Karpas-422 (cell line): ENCODE measurements around the gene GPN2. TPM values are rescaled to one million over a fixed set of nuclear protein-coding genes. Genes with fewer than 3 reads are reported as not detected.

Source experiments
- DNase-seq: peaks from one replicate; pipeline ENCODE4 v3.0.0-alpha.2; 2015
- H2AFZ ChIP-seq: fragments of 200-600 bp; sonication (generic); 2 replicates; pipeline ENCODE4 v1.6.1; 2014; ENCODE audit warnings: antibody characterized with exemption, low read length, mixed read lengths
- H3K27ac ChIP-seq: fragments of 200-600 bp; sonication (generic); 2 replicates; pipeline ENCODE4 v1.5.1; 2014; ENCODE audit warnings: mild to moderate bottlenecking, low read length, moderate library complexity
- H3K27me3 ChIP-seq: fragments of 200-600 bp; sonication (generic); 2 replicates; pipeline ENCODE4 v1.6.1; 2014; ENCODE audit warnings: low read length, mixed read lengths
- H3K36me3 ChIP-seq: fragments of 200-600 bp; sonication (generic); 2 replicates; pipeline ENCODE4 v1.6.1; 2014; ENCODE audit warnings: low read length, mixed read lengths; ENCODE audit not compliant: insufficient read depth
- H3K4me1 ChIP-seq: fragments of 200-600 bp; sonication (generic); 2 replicates; pipeline ENCODE4 v1.6.1; 2014; ENCODE audit warnings: mild to moderate bottlenecking, low read length, mixed read lengths
- H3K4me2 ChIP-seq: fragments of 200-600 bp; sonication (generic); 2 replicates; pipeline ENCODE4 v1.6.1; 2014; ENCODE audit warnings: low read length, low read depth, mild to moderate bottlenecking; ENCODE audit not compliant: poor library complexity, severe bottlenecking
- H3K4me3 ChIP-seq: fragments of 200-600 bp; sonication (generic); 2 replicates; pipeline ENCODE4 v1.5.1; 2014; ENCODE audit warnings: mild to moderate bottlenecking, antibody characterized with exemption, low read length, mixed read lengths
- H3K79me2 ChIP-seq: fragments of 200-600 bp; sonication (generic); 2 replicates; pipeline ENCODE4 v1.6.1; 2014; ENCODE audit warnings: mild to moderate bottlenecking, low read length, mixed read lengths
- H3K9ac ChIP-seq: fragments of 200-600 bp; sonication (generic); 2 replicates; pipeline ENCODE4 v1.6.0; 2014; ENCODE audit warnings: low read length
- H3K9me2 ChIP-seq: fragments of 200-600 bp; sonication (generic), shearing (Covaris generic); replicated peaks from 2 replicates; pipeline ENCODE4 v1.6.0; 2014; ENCODE audit warnings: mild to moderate bottlenecking, low read length, moderate library complexity; ENCODE audit not compliant: insufficient read depth
- H3K9me3 ChIP-seq: fragments of 300-700, 200-600 bp; sonication (generic); 2 replicates; pipeline ENCODE4 v1.6.1; 2014; ENCODE audit warnings: low read length, mixed read lengths
- H4K20me1 ChIP-seq: fragments of 200-600 bp; sonication (generic); 2 replicates; pipeline ENCODE4 v1.6.1; 2014; ENCODE audit warnings: mild to moderate bottlenecking, antibody characterized with exemption, low read length, low read depth; ENCODE audit not compliant: insufficient read depth
- total RNA-seq: library from RNA; depleted of rRNA; stranded (reverse); fragments of >200 nt; shearing (Covaris generic); gene quantifications from 2 replicates; pipeline ENCODE4 v1.2.3, GENCODE V29; 2014; ENCODE audit warnings: low replicate concordance

The GPN2 gene
- total RNA-seq, 1 experiment from 2014 or later, result 33.3 TPM

DNA sequence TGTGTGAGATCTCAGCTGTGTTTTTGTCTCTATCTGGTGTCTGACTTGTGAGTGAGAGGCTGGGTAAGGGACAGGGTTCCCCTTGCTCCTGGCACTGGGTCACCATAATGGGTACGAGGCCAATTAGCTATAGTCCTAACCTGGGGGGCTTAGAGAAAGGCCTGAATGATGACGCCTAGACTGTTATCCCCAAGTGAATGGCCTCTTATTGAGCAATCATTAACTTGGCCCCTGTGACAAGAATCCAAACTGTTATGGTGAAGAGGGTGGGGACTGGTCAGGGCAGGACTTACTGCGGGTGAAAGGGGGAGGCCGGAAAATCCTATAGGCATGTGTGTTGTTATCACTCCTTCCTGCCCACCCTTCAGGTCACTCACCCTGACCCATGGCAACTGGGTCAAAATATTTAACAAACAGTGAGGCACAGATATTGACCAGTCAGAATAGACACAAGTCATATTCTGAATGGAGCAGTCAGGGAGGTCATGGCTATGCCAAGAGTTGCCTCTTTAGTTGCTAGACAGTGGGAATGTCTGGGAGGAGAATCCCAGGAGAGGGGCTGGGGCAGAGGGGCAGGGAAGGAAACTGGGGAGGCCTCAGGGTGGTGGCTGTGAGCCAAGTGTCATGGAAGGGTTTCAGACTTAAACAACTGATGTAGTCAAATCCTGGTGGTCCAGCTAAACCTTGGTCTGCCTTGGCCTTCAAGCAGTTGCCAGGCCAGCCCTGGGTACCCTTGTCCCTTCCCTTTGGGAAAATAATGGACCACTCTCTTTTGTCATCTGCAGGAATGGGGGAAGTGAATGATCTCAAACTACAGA is 20.5 kb upstream of the GPN2 start:
- Histone ChIP-seq H3K9ac (no peak overlapping the region), H3K36me3 (no peaks in the 10 kb centered on the region), H3K27ac (no peak overlapping the region), H3K9me2 (no peaks in the 10 kb centered on the region), H3K4me2 (no peak overlapping the region), H3K9me3 (no peaks in the 10 kb centered on the region), H3K4me3 (no peak overlapping the region), H3K27me3 (no peaks in the 10 kb centered on the region), H2AFZ (no peak overlapping the region), H3K79me2 (no peaks in the 10 kb centered on the region), H4K20me1 (no peaks in the 10 kb centered on the region), H3K4me1 (no peaks in the 10 kb centered on the region; the same call in 1 of the 2 replicates)
- DNase-seq, result no peak

DNA sequence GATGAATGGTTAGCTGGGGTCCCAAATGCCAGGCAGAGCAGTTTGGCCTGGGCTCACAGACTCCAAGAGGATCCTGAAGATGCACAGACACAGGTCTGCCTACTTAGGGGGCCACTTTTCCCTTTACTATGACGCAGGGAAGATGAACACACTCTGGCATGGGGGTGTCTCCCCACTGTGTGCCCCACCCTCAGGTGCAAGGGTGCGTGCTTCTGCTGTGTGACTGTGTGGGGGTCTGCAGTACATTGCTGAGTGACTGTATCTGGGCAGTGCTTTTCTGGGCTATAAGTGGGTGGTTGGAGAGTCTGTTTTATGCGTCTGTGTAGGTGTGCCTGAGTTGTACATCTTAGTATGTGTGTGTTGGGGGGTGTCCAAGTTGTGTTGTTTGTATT is 19.9 kb upstream of the GPN2 start:
- no peak overlapping the region for H2AFZ ChIP-seq

DNA sequence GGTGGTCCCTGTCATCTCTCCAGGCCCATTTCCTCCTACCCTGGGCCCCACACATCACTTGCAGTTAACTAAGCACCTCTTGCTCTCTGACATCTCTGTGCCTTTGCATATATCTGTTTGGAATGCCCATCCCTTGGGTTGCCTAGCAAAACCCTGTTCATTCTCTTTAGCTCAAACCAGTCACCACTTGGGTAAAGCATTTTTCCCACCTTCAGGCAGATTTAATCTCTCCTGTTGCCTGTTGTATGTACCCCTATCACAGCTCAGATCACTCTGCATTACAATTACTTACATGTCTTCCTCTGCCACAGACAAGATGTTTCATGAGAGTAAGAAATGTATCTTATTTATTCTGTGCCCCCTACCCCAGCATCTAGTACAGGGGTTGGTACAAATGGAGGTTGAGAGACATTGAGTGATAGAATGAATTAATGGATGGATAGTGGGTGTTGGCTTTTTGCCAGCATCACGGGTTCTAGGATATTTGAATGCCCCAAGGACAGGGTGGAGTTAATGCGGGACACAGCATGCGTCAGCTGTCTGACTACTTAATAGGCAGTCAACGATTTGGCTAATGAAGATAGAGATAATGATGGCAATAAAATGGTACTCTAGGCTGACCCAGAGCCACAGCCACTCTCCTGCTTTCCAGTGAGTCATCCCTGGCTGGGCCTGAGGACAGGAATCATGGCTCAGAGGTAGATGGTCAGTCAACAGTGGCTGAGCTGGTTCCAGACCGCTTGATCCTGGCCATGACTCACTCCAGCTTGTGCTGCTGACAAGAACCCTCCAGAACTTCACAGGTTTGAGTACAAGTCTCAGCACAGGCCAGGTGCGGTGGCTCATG is 17.2 kb upstream of the GPN2 start:
- Histone ChIP-seq H3K4me3 (no peak overlapping the region), H3K79me2 (no peaks in the 10 kb centered on the region), H3K27me3 (no peaks in the 10 kb centered on the region), H3K9me2 (no peaks in the 10 kb centered on the region), H4K20me1 (no peaks in the 10 kb centered on the region), H3K9me3 (no peaks in the 10 kb centered on the region), H2AFZ (no peak overlapping the region), H3K4me2 (no peak overlapping the region), H3K36me3 (no peaks in the 10 kb centered on the region), H3K27ac (no peak overlapping the region), H3K4me1 (no peaks in the 10 kb centered on the region), H3K9ac (no peak overlapping the region)
- DNase-seq, result no peak

More for the DNA sequence above, 19.9 kb upstream of the GPN2 start:
- Histone ChIP-seq H3K4me2 (no peak overlapping the region), H3K9ac (no peak overlapping the region), H3K4me3 (no peak overlapping the region), H3K27ac (no peak overlapping the region), H3K36me3 (no peaks in the 10 kb centered on the region), H4K20me1 (no peaks in the 10 kb centered on the region), H3K4me1 (no peaks in the 10 kb centered on the region; the same call in 1 of the 2 replicates), H3K79me2 (no peaks in the 10 kb centered on the region), H3K27me3 (no peaks in the 10 kb centered on the region), H3K9me2 (no peaks in the 10 kb centered on the region), H3K9me3 (no peaks in the 10 kb centered on the region)
- DNase-seq, result no peak

DNA sequence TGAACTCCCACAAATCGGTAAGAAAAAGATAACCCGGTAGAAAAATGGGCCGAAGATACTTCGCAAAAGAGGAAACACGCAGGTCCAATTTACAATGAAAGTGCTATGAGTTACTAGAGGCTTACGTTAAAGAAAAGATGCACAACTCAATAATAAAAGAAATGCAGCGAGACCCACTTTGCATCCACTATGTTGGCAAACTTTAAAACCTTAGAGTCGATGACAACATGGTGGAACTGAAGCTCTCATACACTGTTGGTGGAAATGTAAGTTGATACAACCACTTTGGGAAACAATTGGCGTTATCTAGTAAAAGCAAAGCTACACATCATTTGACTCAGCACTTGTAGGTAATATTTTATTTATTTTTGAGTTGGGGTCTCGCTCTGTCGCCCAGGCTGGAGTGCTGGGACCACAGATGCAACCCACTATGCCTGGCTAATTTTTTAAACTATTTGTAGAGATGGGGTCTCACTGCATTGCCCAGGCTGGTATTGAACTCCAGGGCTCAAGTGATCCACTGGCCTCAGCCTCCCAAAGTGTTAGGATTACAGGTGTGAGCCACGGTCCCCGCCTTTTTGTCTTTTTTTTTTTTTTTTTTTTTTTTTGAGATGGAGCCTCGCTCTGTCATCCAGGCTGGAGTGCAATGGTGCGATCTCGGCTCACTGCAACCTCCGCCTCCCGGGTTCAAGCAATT is 10.9 kb upstream of the GPN2 start:
- DNase-seq, result no peak
- H3K9me3 ChIP-seq, result no peaks in the 10 kb centered on the region
- peaks cover 32% of the 10 kb centered on the region for H3K79me2 ChIP-seq
- H3K27me3 ChIP-seq, result no peaks in the 10 kb centered on the region
- H3K4me3 ChIP-seq, result peak overlapping the region; percentile 81
- no peaks in the 10 kb centered on the region for H4K20me1 ChIP-seq
- H2AFZ ChIP-seq, result peak overlapping the region; percentile 85
- peak overlapping the region; percentile 78 for H3K4me2 ChIP-seq
- peaks cover 5% of the 10 kb centered on the region; the same call in 1 of the 2 replicates for H3K36me3 ChIP-seq
- H3K27ac ChIP-seq, result peak overlapping the region; percentile 30; the same call in 1 of the 2 replicates
- H3K9ac ChIP-seq, result peak overlapping the region; percentile 80
- H3K4me1 ChIP-seq, result peaks cover 18% of the 10 kb centered on the region
- H3K9me2 ChIP-seq, result no peaks in the 10 kb centered on the region

DNA sequence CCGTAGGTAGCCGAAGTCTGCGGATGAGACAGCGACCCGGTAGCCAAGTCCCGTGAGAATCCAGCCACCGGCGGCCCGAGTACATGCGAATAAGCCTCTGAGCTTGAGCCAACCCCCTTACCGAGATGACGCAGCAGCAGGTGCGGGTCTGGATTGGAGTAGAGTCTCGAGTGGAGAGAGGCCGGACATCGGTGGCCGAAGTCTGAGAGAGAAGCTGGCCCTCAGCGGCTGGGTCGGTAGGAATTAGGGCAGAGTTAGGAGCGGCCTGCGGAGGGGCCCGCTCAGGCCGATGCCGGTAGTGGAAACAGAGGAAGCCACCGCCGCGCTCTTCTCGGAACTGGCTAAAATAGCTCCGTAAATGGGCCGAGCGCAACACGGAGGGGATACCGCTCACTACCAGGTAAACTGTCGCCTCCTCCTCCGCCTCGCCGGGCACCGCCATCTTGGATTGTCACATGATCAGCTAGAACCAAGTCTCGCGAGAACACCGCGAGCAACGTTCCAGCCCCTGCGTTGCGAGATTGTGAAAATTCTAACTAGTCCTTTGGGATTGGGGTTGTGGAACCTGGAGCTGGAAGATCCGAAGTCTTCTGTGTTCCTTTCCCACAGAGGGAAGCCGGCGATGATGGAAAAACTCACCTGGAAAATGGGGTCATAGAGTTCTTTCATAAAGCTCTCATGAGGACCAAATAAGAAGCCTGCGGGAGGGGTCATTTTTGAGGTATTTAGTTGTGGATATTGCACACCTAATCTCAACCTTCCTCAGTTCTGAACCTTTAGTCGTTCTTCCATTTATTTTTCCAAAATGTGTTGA is 10.1 kb upstream of the GPN2 start, which contains the start of gene GPATCH3:
GPATCH3 (minus strand) TSS at position 467 of the 814 bp plus-strand sequence; CDS start at position 442, 25 bp downstream.
- H3K4me3 ChIP-seq, result peak within 1 kb of the TSS; percentile 81
- H4K20me1 ChIP-seq, result no peaks in the 10 kb centered on the region
- H3K9me3 ChIP-seq, result no peaks in the 10 kb centered on the region
- peak within 1 kb of the TSS; percentile 30 for H3K27ac ChIP-seq
- H2AFZ ChIP-seq, result peak within 1 kb of the TSS; percentile 85
- peak within 1 kb of the TSS; percentile 80 for H3K9ac ChIP-seq
- H3K4me2 ChIP-seq, result peak within 1 kb of the TSS; percentile 78
- no peaks in the 10 kb centered on the region for H3K27me3 ChIP-seq
- H3K79me2 ChIP-seq, result peaks cover 32% of the 10 kb centered on the region
- no peaks in the 10 kb centered on the region for H3K9me2 ChIP-seq
- peaks cover 5% of the 10 kb centered on the region; the same call in 1 of the 2 replicates for H3K36me3 ChIP-seq
- peak; percentile 96 for DNase-seq
- peaks cover 18% of the 10 kb centered on the region for H3K4me1 ChIP-seq

DNA sequence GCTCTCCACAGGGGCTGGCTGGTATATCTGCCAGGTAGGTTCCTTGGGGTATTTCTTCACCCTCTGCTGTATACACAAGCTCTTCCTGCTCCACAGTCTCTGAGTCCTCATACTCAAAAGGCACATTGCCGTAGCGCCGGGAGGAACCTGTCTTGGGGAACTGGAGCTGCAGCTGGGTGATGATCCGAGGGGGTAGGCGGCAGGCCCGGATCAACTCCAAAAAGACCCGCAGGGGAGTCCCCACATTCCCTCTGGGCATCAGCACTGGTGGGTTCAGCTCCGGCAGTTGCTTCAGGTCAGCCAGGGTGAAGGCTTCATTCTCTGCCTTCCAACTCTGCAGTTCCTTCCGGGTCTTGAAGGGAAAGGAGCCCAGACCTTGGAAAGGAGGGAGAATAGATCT is 7.3 kb upstream of the GPN2 start:
- H3K27me3 ChIP-seq, result no peaks in the 10 kb centered on the region
- peaks cover 5% of the 10 kb centered on the region; the same call in 1 of the 2 replicates for H3K36me3 ChIP-seq
- H3K4me2 ChIP-seq, result no peak overlapping the region
- no peak overlapping the region for H3K27ac ChIP-seq
- no peak for DNase-seq
- no peak overlapping the region for H3K4me3 ChIP-seq
- no peaks in the 10 kb centered on the region for H3K9me2 ChIP-seq
- no peak overlapping the region for H2AFZ ChIP-seq
- peaks cover 18% of the 10 kb centered on the region for H3K4me1 ChIP-seq
- H4K20me1 ChIP-seq, result no peaks in the 10 kb centered on the region
- H3K9me3 ChIP-seq, result no peaks in the 10 kb centered on the region
- H3K9ac ChIP-seq, result no peak overlapping the region
- H3K79me2 ChIP-seq, result peaks cover 32% of the 10 kb centered on the region

DNA sequence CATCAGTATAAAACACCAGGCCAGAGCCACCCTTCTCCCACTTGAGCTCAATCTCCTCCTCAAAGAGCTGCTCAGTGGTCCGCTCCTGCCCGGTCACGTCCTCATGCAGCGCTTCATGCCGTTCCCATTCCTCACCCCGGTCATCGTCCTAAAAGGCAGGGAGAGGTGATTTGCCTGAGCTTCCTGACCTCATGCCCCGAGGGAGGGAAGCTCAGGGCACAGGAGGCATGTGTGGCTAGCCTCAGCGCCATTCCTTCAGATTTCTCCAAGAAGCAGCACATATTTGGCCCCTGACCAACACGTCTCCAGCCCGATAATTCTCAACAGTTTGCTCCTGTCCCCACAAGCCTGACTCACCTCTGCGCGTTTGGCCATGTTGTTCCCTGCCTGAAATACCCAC is 4.2 kb upstream of the GPN2 start:
- no peaks in the 10 kb centered on the region for H3K9me2 ChIP-seq
- no peak for DNase-seq
- no peaks in the 10 kb centered on the region for H3K9me3 ChIP-seq
- H4K20me1 ChIP-seq, result peaks cover 1% of the 10 kb centered on the region; the same call in 1 of the 2 replicates
- H3K27ac ChIP-seq, result no peak overlapping the region
- H3K4me2 ChIP-seq, result no peak overlapping the region
- H3K4me3 ChIP-seq, result no peak overlapping the region
- peaks cover 16% of the 10 kb centered on the region for H3K4me1 ChIP-seq
- H3K27me3 ChIP-seq, result no peaks in the 10 kb centered on the region
- no peak overlapping the region for H2AFZ ChIP-seq
- H3K9ac ChIP-seq, result no peak overlapping the region
- peaks cover 29% of the 10 kb centered on the region for H3K79me2 ChIP-seq
- H3K36me3 ChIP-seq, result peaks cover 5% of the 10 kb centered on the region; the same call in 1 of the 2 replicates
